Measurements from ENCODE around the gene MNS1. TPM values are rescaled to one million over a fixed set of nuclear protein-coding genes. Genes with fewer than 3 reads are reported as not detected.

MNS1 gene
- 5.6 TPM for total RNA-seq
- polyA plus RNA-seq (ENCODE audit: insufficient read depth, low read depth, low replicate concordance): 6.9 TPM
- long read RNA-seq, donor 1, partial matches to known transcripts: 18 of 20 reads
- long read RNA-seq, donor 1, other reads (novel, unspliced or antisense): 0 of 20 reads
- long read RNA-seq, donor 2, partial matches to known transcripts: 11 of 12 reads
- long read RNA-seq, donor 2, other reads (novel, unspliced or antisense): 0 of 12 reads
- long read RNA-seq, donor 3, partial matches to known transcripts: 28 of 30 reads
- long read RNA-seq, donor 3, other reads (novel, unspliced or antisense): 0 of 30 reads
- long read RNA-seq, donor 4, partial matches to known transcripts: 5 of 9 reads
- long read RNA-seq, donor 4, other reads (novel, unspliced or antisense): 0 of 9 reads
- long read RNA-seq, donor 5: 0 reads
- long read RNA-seq, donor 6, partial matches to known transcripts: 12 of 13 reads
- long read RNA-seq, donor 6, other reads (novel, unspliced or antisense): 0 of 13 reads
- long read RNA-seq, donor 7, partial matches to known transcripts: 5 of 13 reads
- long read RNA-seq, donor 7, other reads (novel, unspliced or antisense): 5 of 13 reads
- long read RNA-seq, donor 8, partial matches to known transcripts: 0 of 3 reads
- long read RNA-seq, donor 8, other reads (novel, unspliced or antisense): 0 of 3 reads
- long read RNA-seq, donor 9: 0 reads
- long read RNA-seq, donor 10, partial matches to known transcripts: 5 of 6 reads
- long read RNA-seq, donor 10, other reads (novel, unspliced or antisense): 0 of 6 reads

- peak; percentile 94 to 99 (median 96) for DNase-seq
- Histone ChIP-seq H3K4me3 (ENCODE audit: low read length in 3 of 3) (peak within 1 kb of the TSS; percentile 79 to 94 (median 93)), H3K27ac (ENCODE audit: low read depth in 2 of 2, low read length in 2 of 2) (no peak within 1 kb of the TSS), H3K9ac (ENCODE audit: low read length in 3 of 3) (peak within 1 kb of the TSS; percentile 35 to 95 (median 80)), H3K27me3 (ENCODE audit: control insufficient read depth, insufficient read depth, low read length) (no peaks in the 10 kb centered on the region), H3K4me1 (ENCODE audit: control insufficient read depth in 2 of 3, insufficient read depth in 2 of 3, low read depth in 1 of 3, low read length in 3 of 3) (peaks cover 0 to 11% (median 5%) of the 10 kb centered on the region in 3 donors), H3K36me3 (ENCODE audit: control insufficient read depth in 2 of 3, insufficient read depth in 3 of 3, low read length in 3 of 3) (no peaks in the 10 kb centered on the region), H3K9me3 (ENCODE audit: control insufficient read depth in 2 of 3, insufficient read depth in 1 of 3, low read length in 3 of 3) (no peaks in the 10 kb centered on the region)
- FAIRE-seq: peak; percentile 79
- TF ChIP-seq CTCF (IDR thresholded peaks at IDR 0.05; ENCODE audit: borderline replicate concordance, extremely low read depth, insufficient read depth): no peak
- intact Hi-C loops (cut with DNase I): no loop called here
Observed at GRCh38 chr15:56464893-56465520, at the start of gene MNS1. Gene MNS1 (minus strand): TSS chr15:56465137. CDS start chr15:56464972, 165 bp downstream.

- peak; percentile 67 for TF ChIP-seq CTCF (IDR thresholded peaks at IDR 0.05; ENCODE audit: borderline replicate concordance, extremely low read depth, insufficient read depth)
- intact Hi-C loops (cut with DNase I): no loop called here
- Histone ChIP-seq H3K4me1 (ENCODE audit: control insufficient read depth in 2 of 3, insufficient read depth in 2 of 3, low read depth in 1 of 3, low read length in 3 of 3) (no peaks in the 10 kb centered on the region), H3K9me3 (ENCODE audit: control insufficient read depth in 2 of 3, insufficient read depth in 1 of 3, low read length in 3 of 3) (no peaks in the 10 kb centered on the region), H3K4me3 (ENCODE audit: low read length in 3 of 3) (peak overlapping the region in 2 of 3 donors; percentile 27 to 36), H3K27ac (ENCODE audit: low read depth in 2 of 2, low read length in 2 of 2) (no peak overlapping the region), H3K9ac (ENCODE audit: low read length in 3 of 3) (no peak overlapping the region), H3K36me3 (ENCODE audit: control insufficient read depth in 2 of 3, insufficient read depth in 3 of 3, low read length in 3 of 3) (no peaks in the 10 kb centered on the region), H3K27me3 (ENCODE audit: control insufficient read depth, insufficient read depth, low read length) (no peaks in the 10 kb centered on the region)
- DNase-seq (peak in 2 of 5 donors; percentile 68 to 74), FAIRE-seq (peak; percentile 92)
Observed at GRCh38 chr15:56496635-56497034, 31.7 kb upstream of the MNS1 start.

GRCh38 chr15:56495533-56495932 is 30.6 kb upstream of the MNS1 start:
- intact Hi-C loops (cut with DNase I): no loop called here
- no peak for FAIRE-seq

More at GRCh38 chr15:56495533-56495932, 30.6 kb upstream of the MNS1 start:
- Histone ChIP-seq H3K4me1 (ENCODE audit: control insufficient read depth in 2 of 3, insufficient read depth in 2 of 3, low read depth in 1 of 3, low read length in 3 of 3) (no peaks in the 10 kb centered on the region), H3K36me3 (ENCODE audit: control insufficient read depth in 2 of 3, insufficient read depth in 3 of 3, low read length in 3 of 3) (no peaks in the 10 kb centered on the region), H3K9me3 (ENCODE audit: control insufficient read depth in 2 of 3, insufficient read depth in 1 of 3, low read length in 3 of 3) (no peaks in the 10 kb centered on the region), H3K27ac (ENCODE audit: low read depth in 2 of 2, low read length in 2 of 2) (no peak overlapping the region), H3K9ac (ENCODE audit: low read length in 3 of 3) (no peak overlapping the region), H3K4me3 (ENCODE audit: low read length in 3 of 3) (no peak overlapping the region), H3K27me3 (ENCODE audit: control insufficient read depth, insufficient read depth, low read length) (no peaks in the 10 kb centered on the region)
- no peak for TF ChIP-seq CTCF (IDR thresholded peaks at IDR 0.05; ENCODE audit: borderline replicate concordance, extremely low read depth, insufficient read depth)
- no peak for DNase-seq

Measured in kidney (tissue), 22 donors.